K562 (cell line): ENCODE measurements around the gene C4A. TPM values are rescaled to one million over a fixed set of nuclear protein-coding genes. Genes with fewer than 3 reads are reported as not detected.

Experiments
- CBFA2T3 ChIP-seq: fragments of 450-650 bp; IDR thresholded peaks from 2 replicates; pipeline ENCODE4 v1.6.1; 2017
- CBX2 ChIP-seq: fragments of 200-600 bp; sonication (generic); IDR thresholded peaks from one replicate; pipeline ENCODE4 v1.6.1; 2012; ENCODE audit warnings: mild to moderate bottlenecking, low read length, inconsistent platforms; ENCODE audit not compliant: insufficient read depth, poor library complexity, severe bottlenecking
- CTBP1 ChIP-seq: fragments of 450-650 bp; IDR thresholded peaks from 2 replicates; pipeline ENCODE4 v1.6.1; 2016; ENCODE audit warnings: borderline replicate concordance
- DLX4 ChIP-seq: fragments of 250-450 bp; sonication (Bioruptor Pico); IDR thresholded peaks from 2 replicates; pipeline ENCODE4 v1.6.1; 2021; ENCODE audit warnings: mild to moderate bottlenecking
- DMBX1 ChIP-seq: fragments of 250-450 bp; sonication (Bioruptor Pico); IDR thresholded peaks from 2 replicates; pipeline ENCODE4 v1.8.0; 2022; ENCODE audit warnings: inconsistent platforms, mild to moderate bottlenecking, moderate library complexity, borderline replicate concordance
- FOXJ2 ChIP-seq: fragments of 200-800 bp; sonication (Bioruptor generic); IDR thresholded peaks from 2 replicates; pipeline ENCODE4 v1.6.1; 2016; ENCODE audit warnings: missing genetic modification characterization, missing compliant biosample characterization
- GABPB1 ChIP-seq: sonication (generic); formaldehyde crosslinking; IDR thresholded peaks from 2 replicates; pipeline ENCODE4 v1.8.0; 2022; ENCODE audit warnings: mild to moderate bottlenecking, missing genetic modification reagents
- HDAC2 ChIP-seq: fragments of 450-650 bp; IDR thresholded peaks from 2 replicates; pipeline ENCODE4 v1.6.1; 2016; ENCODE audit warnings: mild to moderate bottlenecking
- MEF2D ChIP-seq: conservative IDR thresholded peaks from 2 replicates; pipeline ENCODE4 v1.6.1; 2016; ENCODE audit warnings: low read depth, missing genetic modification characterization, missing compliant biosample characterization
- NEUROD1 ChIP-seq: fragments of 150-350 bp; IDR thresholded peaks from 2 replicates; pipeline ENCODE4 v1.6.1; 2014; ENCODE audit warnings: borderline replicate concordance, low read length, low read depth; ENCODE audit not compliant: partially characterized antibody
- NR3C1 ChIP-seq: sonication (generic); formaldehyde crosslinking; IDR thresholded peaks from 2 replicates; pipeline ENCODE4 v1.8.1; 2022; ENCODE audit warnings: missing genetic modification reagents
- SFPQ ChIP-seq: fragments of 200-400 bp; formaldehyde crosslinking; IDR thresholded peaks from 2 replicates; pipeline ENCODE4 v1.6.1; 2017; ENCODE audit warnings: mild to moderate bottlenecking, low read depth, low read length, moderate library complexity
- SMAD3 ChIP-seq: fragments of 450-650 bp; formaldehyde crosslinking; conservative IDR thresholded peaks from 2 replicates; pipeline ENCODE4 v1.4.0; 2020; ENCODE audit warnings: mild to moderate bottlenecking
- SOX6 ChIP-seq: fragments of 450-650 bp; IDR thresholded peaks from 2 replicates; pipeline ENCODE4 v1.6.1; 2014; ENCODE audit warnings: mild to moderate bottlenecking
- TEAD4 ChIP-seq, 2 experiments: sonication (generic) in 1 of 2; formaldehyde crosslinking in 1 of 2; IDR thresholded peaks; 2 replicates each; pipeline versions ENCODE4 v1.6.1 to v1.8.0; 2012 to 2022; ENCODE audit warnings: borderline replicate concordance in 1 of 2, inconsistent platforms in 1 of 2, low read length in 1 of 2, mild to moderate bottlenecking in 1 of 2, missing genetic modification reagents in 1 of 2
- THRAP3 ChIP-seq: fragments of 450-650 bp; IDR thresholded peaks from 2 replicates; pipeline ENCODE4 v1.6.1; 2016; ENCODE audit warnings: mild to moderate bottlenecking, inconsistent platforms, borderline replicate concordance
- ZNF133 ChIP-seq: fragments of 250-450 bp; sonication (Bioruptor Pico); IDR thresholded peaks from 2 replicates; pipeline ENCODE4 v1.4.0; 2020; ENCODE audit warnings: mild to moderate bottlenecking
- ZNF263 ChIP-seq: sonication (generic); formaldehyde crosslinking; IDR thresholded peaks from 2 replicates; pipeline ENCODE4 v1.8.0; 2022; ENCODE audit warnings: mild to moderate bottlenecking, missing genetic modification reagents, borderline replicate concordance
- ZNF609 ChIP-seq: sonication (generic); formaldehyde crosslinking; IDR thresholded peaks from 2 replicates; pipeline ENCODE4 v1.8.1; 2023; ENCODE audit warnings: missing genetic modification reagents, mild to moderate bottlenecking, borderline replicate concordance
- ZNF695 ChIP-seq: fragments of 450-650 bp; formaldehyde crosslinking; IDR thresholded peaks from 2 replicates; pipeline ENCODE4 v1.4.0; 2020; ENCODE audit warnings: mild to moderate bottlenecking, moderate library complexity
- polyA plus RNA-seq, 8 experiments: library from polyadenylated mRNA; depleted of rRNA in 4 of 8; stranded (reverse) in 5 of 8; unstranded in 3 of 8; fragments of >200 nt; fragmentation: Nextera tagmentation in 2 of 8; fragmentation: Illumina TruSeq in 1 of 8; extraction: Ambion mirVana in 2 of 8; extraction: Trizol in 1 of 8; gene quantifications; 2 replicates each; pipeline versions ENCODE4 v1.2.1 to v1.2.3, GENCODE V29; 2011 to 2014; ENCODE audit warnings: inconsistent platforms in 1 of 8, missing spikeins in 1 of 8
- total RNA-seq, 7 experiments: library from RNA; depleted of rRNA in 6 of 7; stranded (reverse); fragments of >200 nt in 6 of 7; fragmentation: Illumina TruSeq in 2 of 7; extraction: Trizol in 2 of 7; gene quantifications; 2 replicates each; pipeline versions ENCODE4 v1.2.1 to v1.2.3, GENCODE V29; 2011 to 2021; ENCODE audit warnings: low replicate concordance in 1 of 7

Gene C4A
- total and polyA plus RNA-seq, 9 of the 15 experiments (the other 6 are each of a cell fraction or from before 2014, with no cell fraction given) = 0.27 to 7.6 (median 5.0) TPM

GRCh38 chr6:31971279-31971992 lies 10.4 kb upstream of the C4A start (continued):
- TF ChIP-seq ZNF695 (CRISPR knock-in tag) = no peak
- TF ChIP-seq CBX2 = no peak
- peak; percentile 68; the same call in 1 of the 2 replicates for TF ChIP-seq MEF2D
- no peak for TF ChIP-seq SFPQ
- TF ChIP-seq TEAD4 (IDR thresholded peaks at IDR 0.05; ENCODE audit: low read length) = no peak
- no peak for TF ChIP-seq TEAD4 (CRISPR knock-in tag; IDR thresholded peaks at IDR 0.05; ENCODE audit: borderline replicate concordance)
- TF ChIP-seq THRAP3 = no peak; the same call in 1 of the 2 replicates
- no peak for TF ChIP-seq NR3C1 (CRISPR knock-in tag)
- TF ChIP-seq SOX6 = no peak
- no peak; the same call in 1 of the 2 replicates for TF ChIP-seq CBFA2T3
- TF ChIP-seq ZNF263 = no peak
- TF ChIP-seq GABPB1 (CRISPR knock-in tag) = no peak
- no peak for TF ChIP-seq NEUROD1
- no peak for TF ChIP-seq DLX4
- no peak for TF ChIP-seq ZNF133 (CRISPR knock-in tag)
- TF ChIP-seq DMBX1 (CRISPR knock-in tag) = peak; percentile 86; the same call in 1 of the 2 replicates
- TF ChIP-seq HDAC2 = no peak; the same call in 1 of the 2 replicates
- TF ChIP-seq SMAD3 (CRISPR knock-in tag) = no peak; the same call in 1 of the 2 replicates
- no peak for TF ChIP-seq CTBP1
- TF ChIP-seq ZNF609 (CRISPR knock-in tag) = no peak
- TF ChIP-seq FOXJ2 = no peak
